ENCODE data around the gene P2RX4. TPM values are rescaled to one million over a fixed set of nuclear protein-coding genes. Genes with fewer than 3 reads are reported as not detected.

The P2RX4 gene
- total and polyA plus RNA-seq, 2 of the 13 experiments (the other 11 are each of a cell fraction or from before 2014, with no cell fraction given) = 13.8 to 30.8 TPM

DNA sequence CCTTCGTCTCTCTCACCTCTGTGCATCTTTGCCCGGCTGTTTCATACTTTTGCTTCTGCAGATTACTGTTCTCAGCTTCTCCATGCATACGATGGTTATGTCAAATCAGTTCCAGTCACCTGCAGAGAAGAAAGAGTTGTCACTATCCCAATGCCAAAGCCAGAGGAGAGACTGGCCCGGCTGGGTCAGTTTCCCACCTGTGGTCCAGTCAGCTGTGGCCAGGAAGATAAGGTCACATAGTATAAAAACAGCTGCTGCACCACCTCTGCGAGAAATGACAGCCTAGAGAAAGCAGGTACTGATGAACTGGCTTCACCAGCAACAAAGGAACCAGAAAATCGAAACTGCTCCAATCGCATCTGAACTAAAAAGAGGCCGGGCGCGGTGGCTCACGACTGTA lies 6.4 kb upstream of the P2RX4 start:
- Histone ChIP-seq H3K4me3 (replicated peaks in 1 of 3; ENCODE audit: insufficient read depth in 1 of 3, low read depth in 2 of 3, low read length in 3 of 3) (no peak overlapping the region), H3K27ac (ENCODE audit: extremely low read length, insufficient read depth, low read length) (no peak overlapping the region), H3K36me3 (replicated peaks in 1 of 2; ENCODE audit: control insufficient read depth in 1 of 2, insufficient read depth in 2 of 2, low read length in 2 of 2) (no peaks in the 10 kb centered on the region), H3K9me3 (ENCODE audit: low read length) (no peaks in the 10 kb centered on the region), H3K4me1 (ENCODE audit: insufficient read depth, low read length) (peaks cover 10% of the 10 kb centered on the region), H2AFZ (ENCODE audit: low read length) (no peak overlapping the region), H3K9ac (ENCODE audit: insufficient read depth, low read depth, low read length) (no peak overlapping the region), H3K27me3 (ENCODE audit: control insufficient read depth in 1 of 2, insufficient read depth in 2 of 2, low read length in 2 of 2) (peaks cover 0 to 2% of the 10 kb centered on the region in 2 experiments; a peak in 1 of 5 replicates), H3K4me2 (ENCODE audit: low read depth, low read length) (no peak overlapping the region), H3K79me2 (ENCODE audit: insufficient read depth, low read length) (no peaks in the 10 kb centered on the region), H4K20me1 (ENCODE audit: insufficient read depth, low read length) (no peaks in the 10 kb centered on the region)
- BruUV-seq (replicated peaks) = no TSS peak
- intact Hi-C loops (cut with micrococcal nuclease; ENCODE audit: unreplicated experiment) = no loop called here
- ChIA-PET POLR2A (no interaction called here), CTCF (ENCODE audit: low intra/inter-chr PET ratio, low total read pairs) (no interaction called here)
- ATAC-seq (no peak), FAIRE-seq (no peak), DNase-seq (ENCODE audit: low spot score) (no peak)
- 56% methylated on average over 11 of the region's 11 CpGs for WGBS (ENCODE audit: low lambda C conversion rate)
- in situ Hi-C loops (cut with HindIII; ENCODE audit: extremely low pct_ligation_motif_present, low pct_unique_long_range_greater_than_20kb) = no loop called here
- no peak for TF ChIP-seq TBX3 (IDR thresholded peaks at IDR 0.05; ENCODE audit: borderline replicate concordance)

DNA sequence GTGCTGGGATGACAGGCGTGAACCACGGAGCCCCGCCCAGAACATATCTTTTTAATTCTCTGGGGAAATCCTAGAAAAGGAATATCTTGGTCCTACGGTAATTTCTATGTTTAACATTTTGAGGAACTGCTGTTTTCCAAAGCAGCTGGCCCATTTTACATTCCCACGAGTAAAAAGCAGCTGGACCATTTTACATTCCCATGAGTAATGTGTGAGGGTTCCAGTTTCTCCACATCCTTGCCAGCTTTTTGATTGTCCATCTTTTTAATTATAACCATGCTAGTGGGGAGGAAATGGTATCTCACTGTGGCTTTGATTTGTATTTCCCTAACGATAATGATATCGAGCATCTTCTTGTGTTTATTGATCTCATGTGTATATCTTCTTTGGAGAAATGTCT lies 4.4 kb upstream of the P2RX4 start:
- in situ Hi-C loops (cut with HindIII; ENCODE audit: extremely low pct_ligation_motif_present, low pct_unique_long_range_greater_than_20kb) = no loop called here
- ATAC-seq (no peak), DNase-seq (ENCODE audit: low spot score) (no peak), FAIRE-seq (no peak)
- H3K9me3 ChIP-seq (ENCODE audit: low read length) = no peaks in the 10 kb centered on the region
- H3K27ac ChIP-seq (ENCODE audit: extremely low read length, insufficient read depth, low read length) = no peak overlapping the region
- peaks cover 0 to 2% of the 10 kb centered on the region in 2 experiments; a peak in 1 of 5 replicates for H3K27me3 ChIP-seq (ENCODE audit: control insufficient read depth in 1 of 2, insufficient read depth in 2 of 2, low read length in 2 of 2)
- H3K79me2 ChIP-seq (ENCODE audit: insufficient read depth, low read length) = no peaks in the 10 kb centered on the region
- intact Hi-C loops (cut with micrococcal nuclease; ENCODE audit: unreplicated experiment) = no loop called here
- BruUV-seq (replicated peaks) = no TSS peak
- CTCF ChIA-PET (ENCODE audit: low intra/inter-chr PET ratio, low total read pairs) = no interaction called here
- no peak overlapping the region for H3K9ac ChIP-seq (ENCODE audit: insufficient read depth, low read depth, low read length)
- no peak overlapping the region for H3K4me3 ChIP-seq (replicated peaks in 1 of 3; ENCODE audit: insufficient read depth in 1 of 3, low read depth in 2 of 3, low read length in 3 of 3)
- H4K20me1 ChIP-seq (ENCODE audit: insufficient read depth, low read length) = no peaks in the 10 kb centered on the region
- WGBS (ENCODE audit: low lambda C conversion rate) = 70% methylated on average over 7 of the region's 7 CpGs
- H3K36me3 ChIP-seq (replicated peaks in 1 of 2; ENCODE audit: control insufficient read depth in 1 of 2, insufficient read depth in 2 of 2, low read length in 2 of 2) = no peaks in the 10 kb centered on the region
- POLR2A ChIA-PET = no interaction called here
- H2AFZ ChIP-seq (ENCODE audit: low read length) = no peak overlapping the region
- peaks cover 18% of the 10 kb centered on the region for H3K4me1 ChIP-seq (ENCODE audit: insufficient read depth, low read length)
- no peak overlapping the region for H3K4me2 ChIP-seq (ENCODE audit: low read depth, low read length)
- no peak for TF ChIP-seq PAWR (CRISPR knock-in tag; IDR thresholded peaks at IDR 0.05; ENCODE audit: borderline replicate concordance)
- no peak for TF ChIP-seq SP1 (IDR thresholded peaks at IDR 0.05)
- no peak for TF ChIP-seq SP1 (CRISPR knock-in tag; IDR thresholded peaks at IDR 0.05)
- TF ChIP-seq, protein P1, sequence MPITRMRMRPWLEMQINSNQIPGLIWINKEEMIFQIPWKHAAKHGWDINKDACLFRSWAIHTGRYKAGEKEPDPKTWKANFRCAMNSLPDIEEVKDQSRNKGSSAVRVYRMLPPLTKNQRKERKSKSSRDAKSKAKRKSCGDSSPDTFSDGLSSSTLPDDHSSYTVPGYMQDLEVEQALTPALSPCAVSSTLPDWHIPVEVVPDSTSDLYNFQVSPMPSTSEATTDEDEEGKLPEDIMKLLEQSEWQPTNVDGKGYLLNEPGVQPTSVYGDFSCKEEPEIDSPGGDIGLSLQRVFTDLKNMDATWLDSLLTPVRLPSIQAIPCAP (CRISPR knock-in tag; IDR thresholded peaks at IDR 0.05; ENCODE audit: low read depth) = no peak
- no peak for TF ChIP-seq ETV6 (CRISPR knock-in tag; conservative IDR thresholded peaks at IDR 0.05)
- TF ChIP-seq RFX1 (IDR thresholded peaks at IDR 0.05) = no peak
- no peak for TF ChIP-seq ZNF709 (CRISPR knock-in tag; IDR thresholded peaks at IDR 0.05)
- TF ChIP-seq, protein P2, sequence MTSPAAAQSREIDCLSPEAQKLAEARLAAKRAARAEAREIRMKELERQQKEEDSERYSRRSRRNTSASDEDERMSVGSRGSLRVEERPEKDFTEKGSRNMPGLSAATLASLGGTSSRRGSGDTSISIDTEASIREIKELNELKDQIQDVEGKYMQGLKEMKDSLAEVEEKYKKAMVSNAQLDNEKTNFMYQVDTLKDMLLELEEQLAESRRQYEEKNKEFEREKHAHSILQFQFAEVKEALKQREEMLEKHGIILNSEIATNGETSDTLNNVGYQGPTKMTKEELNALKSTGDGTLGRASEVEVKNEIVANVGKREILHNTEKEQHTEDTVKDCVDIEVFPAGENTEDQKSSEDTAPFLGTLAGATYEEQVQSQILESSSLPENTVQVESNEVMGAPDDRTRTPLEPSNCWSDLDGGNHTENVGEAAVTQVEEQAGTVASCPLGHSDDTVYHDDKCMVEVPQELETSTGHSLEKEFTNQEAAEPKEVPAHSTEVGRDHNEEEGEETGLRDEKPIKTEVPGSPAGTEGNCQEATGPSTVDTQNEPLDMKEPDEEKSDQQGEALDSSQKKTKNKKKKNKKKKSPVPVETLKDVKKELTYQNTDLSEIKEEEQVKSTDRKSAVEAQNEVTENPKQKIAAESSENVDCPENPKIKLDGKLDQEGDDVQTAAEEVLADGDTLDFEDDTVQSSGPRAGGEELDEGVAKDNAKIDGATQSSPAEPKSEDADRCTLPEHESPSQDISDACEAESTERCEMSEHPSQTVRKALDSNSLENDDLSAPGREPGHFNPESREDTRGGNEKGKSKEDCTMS (CRISPR knock-in tag; conservative IDR thresholded peaks at IDR 0.05) = no peak
- TF ChIP-seq, protein P3, sequence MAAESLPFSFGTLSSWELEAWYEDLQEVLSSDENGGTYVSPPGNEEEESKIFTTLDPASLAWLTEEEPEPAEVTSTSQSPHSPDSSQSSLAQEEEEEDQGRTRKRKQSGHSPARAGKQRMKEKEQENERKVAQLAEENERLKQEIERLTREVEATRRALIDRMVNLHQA (CRISPR knock-in tag; IDR thresholded peaks at IDR 0.05) = no peak
- TF ChIP-seq NBN (conservative IDR thresholded peaks at IDR 0.05) = no peak
- TF ChIP-seq, protein P4, sequence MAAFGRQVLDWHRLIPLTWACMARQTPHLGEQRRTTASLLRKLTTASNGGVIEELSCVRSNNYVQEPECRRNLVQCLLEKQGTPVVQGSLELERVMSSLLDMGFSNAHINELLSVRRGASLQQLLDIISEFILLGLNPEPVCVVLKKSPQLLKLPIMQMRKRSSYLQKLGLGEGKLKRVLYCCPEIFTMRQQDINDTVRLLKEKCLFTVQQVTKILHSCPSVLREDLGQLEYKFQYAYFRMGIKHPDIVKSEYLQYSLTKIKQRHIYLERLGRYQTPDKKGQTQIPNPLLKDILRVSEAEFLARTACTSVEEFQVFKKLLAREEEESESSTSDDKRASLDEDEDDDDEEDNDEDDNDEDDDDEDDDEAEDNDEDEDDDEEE (CRISPR knock-in tag; IDR thresholded peaks at IDR 0.05) = no peak
- TF ChIP-seq IRF2 (CRISPR knock-in tag; IDR thresholded peaks at IDR 0.05) = no peak
- TF ChIP-seq, protein P5, sequence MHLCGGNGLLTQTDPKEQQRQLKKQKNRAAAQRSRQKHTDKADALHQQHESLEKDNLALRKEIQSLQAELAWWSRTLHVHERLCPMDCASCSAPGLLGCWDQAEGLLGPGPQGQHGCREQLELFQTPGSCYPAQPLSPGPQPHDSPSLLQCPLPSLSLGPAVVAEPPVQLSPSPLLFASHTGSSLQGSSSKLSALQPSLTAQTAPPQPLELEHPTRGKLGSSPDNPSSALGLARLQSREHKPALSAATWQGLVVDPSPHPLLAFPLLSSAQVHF (CRISPR knock-in tag; IDR thresholded peaks at IDR 0.05) = no peak
- TF ChIP-seq SMYD3 (CRISPR knock-in tag; IDR thresholded peaks at IDR 0.05) = no peak
- TF ChIP-seq HOXA9 (CRISPR knock-in tag; IDR thresholded peaks at IDR 0.05; ENCODE audit: borderline replicate concordance) = no peak
